ENCODE results near the gene LRRFIP2.

Gene LRRFIP2

DNA sequence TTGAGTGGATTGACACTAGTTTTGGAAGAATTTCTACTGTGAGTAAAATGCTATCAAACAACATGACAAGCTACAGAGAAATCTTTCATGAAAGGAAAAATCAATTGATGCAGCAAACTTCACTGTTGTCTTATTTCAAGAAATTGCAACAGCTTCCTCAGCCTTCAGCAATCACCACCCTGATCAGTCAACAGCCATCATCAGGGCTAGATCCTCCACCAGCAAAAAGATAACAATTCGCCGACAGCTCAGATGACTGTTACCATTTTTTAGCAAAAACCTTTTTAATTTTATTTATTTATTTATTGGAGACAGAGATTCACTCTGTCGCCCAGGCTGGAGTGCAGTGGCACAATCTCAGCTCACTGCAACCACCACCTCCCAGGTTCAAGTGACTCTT, 137.0 kb downstream of the LRRFIP2 start:
- H2AK5ac ChIP-seq (ENCODE audit: low read depth, low read length): no peak overlapping the region
- no peak overlapping the region for H4K8ac ChIP-seq (ENCODE audit: low read depth, low read length)
- no peak overlapping the region for H3K4ac ChIP-seq (ENCODE audit: low read length)
- H2BK120ac ChIP-seq (ENCODE audit: low read depth, low read length): no peak overlapping the region
- H3K9me3 ChIP-seq (replicated peaks in 1 of 2; ENCODE audit: control insufficient read depth in 2 of 2, insufficient read depth in 1 of 2, low read depth in 1 of 2, low read length in 2 of 2): peaks cover 0 to 30% of the 10 kb centered on the region in 2 donors
- no peaks in the 10 kb centered on the region for H3K4me1 ChIP-seq (ENCODE audit: control insufficient read depth in 2 of 2, insufficient read depth in 1 of 2, low read depth in 1 of 2, low read length in 2 of 2)
- no peaks in the 10 kb centered on the region for H3K79me1 ChIP-seq (ENCODE audit: low read depth, low read length)
- H3K14ac ChIP-seq (ENCODE audit: low read length): no peak overlapping the region
- no peak overlapping the region for H2AFZ ChIP-seq (ENCODE audit: low read length)
- no peak overlapping the region for H4K91ac ChIP-seq (ENCODE audit: low read depth, low read length, poor library complexity)
- peaks cover 17 to 100% of the 10 kb centered on the region in 2 donors for H3K36me3 ChIP-seq (replicated peaks in 1 of 2; ENCODE audit: control insufficient read depth in 2 of 2, insufficient read depth in 2 of 2, low read length in 2 of 2)
- H3K4me3 ChIP-seq (ENCODE audit: low read length in 2 of 2): no peak overlapping the region
- no CpG with 5 or more reads among the region's 3 CpGs for WGBS, 2 donors (ENCODE audit: extremely low coverage in 2 of 2, insufficient read length in 2 of 2, insufficient replicate concordance in 1 of 2)
- H3K23ac ChIP-seq (ENCODE audit: low read depth, low read length, poor library complexity): no peak overlapping the region
- H2BK15ac ChIP-seq (ENCODE audit: low read length): no peak overlapping the region
- no peak overlapping the region for H2BK5ac ChIP-seq (ENCODE audit: low read length)
- no peak overlapping the region for H2BK12ac ChIP-seq (ENCODE audit: low read length)
- no peak overlapping the region for H3K18ac ChIP-seq (ENCODE audit: low read length)
- H3K27me3 ChIP-seq (ENCODE audit: control insufficient read depth in 3 of 3, insufficient read depth in 3 of 3, low read depth in 1 of 3, low read length in 3 of 3): no peaks in the 10 kb centered on the region
- H3K27ac ChIP-seq (replicated peaks; ENCODE audit: low read length): no peak overlapping the region
- H3K9ac ChIP-seq (ENCODE audit: low read depth, low read length, poor library complexity): no peak overlapping the region
- no peak for DNase-seq (ENCODE audit: low spot score)
- no peak overlapping the region for H3K4me2 ChIP-seq (ENCODE audit: insufficient read depth, low read length, poor library complexity, severe bottlenecking)

GRCh38 chr3:37032961-37033360, 141.4 kb downstream of the LRRFIP2 start:
- Histone ChIP-seq H2BK15ac (ENCODE audit: low read length) (no peak overlapping the region), H2BK5ac (ENCODE audit: low read length) (no peak overlapping the region), H3K36me3 (replicated peaks in 1 of 2; ENCODE audit: control insufficient read depth in 2 of 2, insufficient read depth in 2 of 2, low read length in 2 of 2) (peaks cover 16 to 100% of the 10 kb centered on the region in 2 donors), H3K23ac (ENCODE audit: low read depth, low read length, poor library complexity) (no peak overlapping the region), H3K79me1 (ENCODE audit: low read depth, low read length) (no peaks in the 10 kb centered on the region), H4K8ac (ENCODE audit: low read depth, low read length) (no peak overlapping the region), H3K14ac (ENCODE audit: low read length) (no peak overlapping the region), H4K91ac (ENCODE audit: low read depth, low read length, poor library complexity) (no peak overlapping the region), H3K4me1 (ENCODE audit: control insufficient read depth in 2 of 2, insufficient read depth in 1 of 2, low read depth in 1 of 2, low read length in 2 of 2) (no peaks in the 10 kb centered on the region), H2AK5ac (ENCODE audit: low read depth, low read length) (no peak overlapping the region), H2BK120ac (ENCODE audit: low read depth, low read length) (no peak overlapping the region), H3K4me3 (ENCODE audit: low read length in 2 of 2) (no peak overlapping the region), H2AFZ (ENCODE audit: low read length) (no peak overlapping the region), H3K9ac (ENCODE audit: low read depth, low read length, poor library complexity) (no peak overlapping the region), H3K27me3 (ENCODE audit: control insufficient read depth in 3 of 3, insufficient read depth in 3 of 3, low read depth in 1 of 3, low read length in 3 of 3) (no peaks in the 10 kb centered on the region), H3K4ac (ENCODE audit: low read length) (no peak overlapping the region), H3K9me3 (replicated peaks in 1 of 2; ENCODE audit: control insufficient read depth in 2 of 2, insufficient read depth in 1 of 2, low read depth in 1 of 2, low read length in 2 of 2) (peaks cover 0 to 30% of the 10 kb centered on the region in 2 donors), H3K4me2 (ENCODE audit: insufficient read depth, low read length, poor library complexity, severe bottlenecking) (no peak overlapping the region), H3K27ac (replicated peaks; ENCODE audit: low read length) (no peak overlapping the region), H3K18ac (ENCODE audit: low read length) (no peak overlapping the region), H2BK12ac (ENCODE audit: low read length) (no peak overlapping the region)
- no CpG with 5 or more reads among the region's 10 CpGs for WGBS, 2 donors (ENCODE audit: extremely low coverage in 2 of 2, insufficient read length in 2 of 2, insufficient replicate concordance in 1 of 2)
- DNase-seq (ENCODE audit: low spot score): no peak

- no peak overlapping the region for H3K14ac ChIP-seq (ENCODE audit: low read length)
- no peak overlapping the region for H2AK5ac ChIP-seq (ENCODE audit: low read depth, low read length)
- H3K23ac ChIP-seq (ENCODE audit: low read depth, low read length, poor library complexity): no peak overlapping the region
- no peaks in the 10 kb centered on the region for H3K79me1 ChIP-seq (ENCODE audit: low read depth, low read length)
- H3K18ac ChIP-seq (ENCODE audit: low read length): no peak overlapping the region
- H4K91ac ChIP-seq (ENCODE audit: low read depth, low read length, poor library complexity): no peak overlapping the region
- H2BK12ac ChIP-seq (ENCODE audit: low read length): no peak overlapping the region
- no peak overlapping the region for H4K8ac ChIP-seq (ENCODE audit: low read depth, low read length)
- H2BK120ac ChIP-seq (ENCODE audit: low read depth, low read length): no peak overlapping the region
- no peaks in the 10 kb centered on the region for H3K27me3 ChIP-seq (ENCODE audit: control insufficient read depth in 3 of 3, insufficient read depth in 3 of 3, low read depth in 1 of 3, low read length in 3 of 3)
- H2AFZ ChIP-seq (ENCODE audit: low read length): no peak overlapping the region
- WGBS, 2 donors (ENCODE audit: extremely low coverage in 2 of 2, insufficient read length in 2 of 2, insufficient replicate concordance in 1 of 2): no CpG with 5 or more reads among the region's 7 CpGs
- H3K9ac ChIP-seq (ENCODE audit: low read depth, low read length, poor library complexity): no peak overlapping the region
- no peak overlapping the region for H3K27ac ChIP-seq (replicated peaks; ENCODE audit: low read length)
- no peak for DNase-seq (ENCODE audit: low spot score)
- H2BK5ac ChIP-seq (ENCODE audit: low read length): no peak overlapping the region
- H3K4me3 ChIP-seq (ENCODE audit: low read length in 2 of 2): no peak overlapping the region
- peaks cover 20 to 100% of the 10 kb centered on the region in 2 donors for H3K36me3 ChIP-seq (replicated peaks in 1 of 2; ENCODE audit: control insufficient read depth in 2 of 2, insufficient read depth in 2 of 2, low read length in 2 of 2)
- H3K4me1 ChIP-seq (ENCODE audit: control insufficient read depth in 2 of 2, insufficient read depth in 1 of 2, low read depth in 1 of 2, low read length in 2 of 2): no peaks in the 10 kb centered on the region
- peaks cover 0 to 19% of the 10 kb centered on the region in 2 donors for H3K9me3 ChIP-seq (replicated peaks in 1 of 2; ENCODE audit: control insufficient read depth in 2 of 2, insufficient read depth in 1 of 2, low read depth in 1 of 2, low read length in 2 of 2)
- no peak overlapping the region for H2BK15ac ChIP-seq (ENCODE audit: low read length)
- no peak overlapping the region for H3K4me2 ChIP-seq (ENCODE audit: insufficient read depth, low read length, poor library complexity, severe bottlenecking)
- no peak overlapping the region for H3K4ac ChIP-seq (ENCODE audit: low read length)
Observed at GRCh38 chr3:37031096-37031682, 143.2 kb downstream of the LRRFIP2 start.

- H3K36me3 ChIP-seq (replicated peaks in 1 of 2; ENCODE audit: control insufficient read depth in 2 of 2, insufficient read depth in 2 of 2, low read length in 2 of 2): peaks cover 24 to 100% of the 10 kb centered on the region in 2 donors
- H3K9me3 ChIP-seq (replicated peaks in 1 of 2; ENCODE audit: control insufficient read depth in 2 of 2, insufficient read depth in 1 of 2, low read depth in 1 of 2, low read length in 2 of 2): peaks cover 0 to 13% of the 10 kb centered on the region in 2 donors
- H3K23ac ChIP-seq (ENCODE audit: low read depth, low read length, poor library complexity): no peak overlapping the region
- no peak overlapping the region for H4K8ac ChIP-seq (ENCODE audit: low read depth, low read length)
- H3K4me1 ChIP-seq (ENCODE audit: control insufficient read depth in 2 of 2, insufficient read depth in 1 of 2, low read depth in 1 of 2, low read length in 2 of 2): no peaks in the 10 kb centered on the region
- DNase-seq (ENCODE audit: low spot score): no peak
- no peak overlapping the region for H4K91ac ChIP-seq (ENCODE audit: low read depth, low read length, poor library complexity)
- H3K79me1 ChIP-seq (ENCODE audit: low read depth, low read length): no peaks in the 10 kb centered on the region
- no peak overlapping the region for H3K27ac ChIP-seq (replicated peaks; ENCODE audit: low read length)
- no peak overlapping the region for H2BK12ac ChIP-seq (ENCODE audit: low read length)
- no peak overlapping the region for H2BK15ac ChIP-seq (ENCODE audit: low read length)
- no peak overlapping the region for H3K9ac ChIP-seq (ENCODE audit: low read depth, low read length, poor library complexity)
- no peaks in the 10 kb centered on the region for H3K27me3 ChIP-seq (ENCODE audit: control insufficient read depth in 3 of 3, insufficient read depth in 3 of 3, low read depth in 1 of 3, low read length in 3 of 3)
- no peak overlapping the region for H2AK5ac ChIP-seq (ENCODE audit: low read depth, low read length)
- H3K14ac ChIP-seq (ENCODE audit: low read length): no peak overlapping the region
- no peak overlapping the region for H3K18ac ChIP-seq (ENCODE audit: low read length)
- no CpG with 5 or more reads among the region's 3 CpGs for WGBS, 2 donors (ENCODE audit: extremely low coverage in 2 of 2, insufficient read length in 2 of 2, insufficient replicate concordance in 1 of 2)
- no peak overlapping the region for H2BK120ac ChIP-seq (ENCODE audit: low read depth, low read length)
- no peak overlapping the region for H2BK5ac ChIP-seq (ENCODE audit: low read length)
- H3K4me3 ChIP-seq (ENCODE audit: low read length in 2 of 2): no peak overlapping the region
- no peak overlapping the region for H3K4me2 ChIP-seq (ENCODE audit: insufficient read depth, low read length, poor library complexity, severe bottlenecking)
- no peak overlapping the region for H3K4ac ChIP-seq (ENCODE audit: low read length)
- H2AFZ ChIP-seq (ENCODE audit: low read length): no peak overlapping the region
Observed at GRCh38 chr3:37030588-37030987, 143.8 kb downstream of the LRRFIP2 start.
